H9 (cell line): ENCODE data around the gene LCTL. TPM values are rescaled to one million over a fixed set of nuclear protein-coding genes. Genes with fewer than 3 reads are reported as not detected.

ENCODE experiments used
- DNase-seq: peaks from one replicate; pipeline ENCODE4 v3.0.0-alpha.2; 2017
- H2AFZ ChIP-seq: one replicate; pipeline ENCODE4 v1.6.1; 2013; ENCODE audit warnings: mild to moderate bottlenecking, low read length, control low read depth, moderate library complexity
- H2AK5ac ChIP-seq: 2 replicates; pipeline ENCODE4 v1.6.1; 2013; ENCODE audit warnings: low read length, control low read depth, mixed read lengths; ENCODE audit not compliant: insufficient read length
- H2BK120ac ChIP-seq: one replicate; pipeline ENCODE4 v1.6.1; 2013; ENCODE audit warnings: low read depth, mild to moderate bottlenecking, low read length, control low read depth, inconsistent platforms; ENCODE audit not compliant: poor library complexity, severe bottlenecking
- H2BK12ac ChIP-seq: 2 replicates; pipeline ENCODE4 v1.6.1; 2013; ENCODE audit warnings: low read length, control low read depth, mixed read lengths, low read depth; ENCODE audit not compliant: insufficient read length
- H2BK15ac ChIP-seq: 2 replicates; pipeline ENCODE4 v1.6.1; 2013; ENCODE audit warnings: low read depth, low read length, control low read depth
- H2BK20ac ChIP-seq: one replicate; pipeline ENCODE4 v1.6.1; 2013; ENCODE audit warnings: low read depth, mild to moderate bottlenecking, low read length, control low read depth, inconsistent platforms; ENCODE audit not compliant: poor library complexity, severe bottlenecking
- H2BK5ac ChIP-seq: 2 replicates; pipeline ENCODE4 v1.6.1; 2013; ENCODE audit warnings: low read length, control low read depth, mixed read lengths; ENCODE audit not compliant: insufficient read length
- H3K14ac ChIP-seq: 2 replicates; pipeline ENCODE4 v1.6.1; 2013; ENCODE audit warnings: low read length, control low read depth; ENCODE audit not compliant: insufficient read depth
- H3K18ac ChIP-seq: 2 replicates; pipeline ENCODE4 v1.6.1; 2013; ENCODE audit warnings: low read depth, mild to moderate bottlenecking, mixed read lengths, low read length, control low read depth; ENCODE audit not compliant: insufficient read length
- H3K23ac ChIP-seq: 2 replicates; pipeline ENCODE4 v1.6.1; 2013; ENCODE audit warnings: low read length, control low read depth, mixed read lengths, low read depth; ENCODE audit not compliant: insufficient read length
- H3K23me2 ChIP-seq: 2 replicates; pipeline ENCODE4 v1.6.1; 2013; ENCODE audit warnings: low read depth, mild to moderate bottlenecking, mixed read lengths, low read length, control low read depth; ENCODE audit not compliant: insufficient read length, poor library complexity, severe bottlenecking
- H3K27ac ChIP-seq: 2 replicates; pipeline ENCODE4 v1.5.1; 2013; ENCODE audit warnings: low read length, control low read depth, mixed read lengths, low read depth; ENCODE audit not compliant: insufficient read length
- H3K27me3 ChIP-seq: 2 replicates; pipeline ENCODE4 v1.6.1; 2013; ENCODE audit warnings: low read length, control low read depth, inconsistent platforms; ENCODE audit not compliant: insufficient read depth
- H3K4ac ChIP-seq: 2 replicates; pipeline ENCODE4 v1.6.1; 2013; ENCODE audit warnings: low read depth, mild to moderate bottlenecking, control low read depth, inconsistent platforms, low read length, moderate library complexity
- H3K4me1 ChIP-seq: 2 replicates; pipeline ENCODE4 v1.6.1; 2013; ENCODE audit warnings: low read length, control low read depth, inconsistent platforms; ENCODE audit not compliant: insufficient read depth
- H3K4me2 ChIP-seq: 2 replicates; pipeline ENCODE4 v1.6.1; 2013; ENCODE audit warnings: low read length, control low read depth, mixed read lengths; ENCODE audit not compliant: insufficient read length, insufficient read depth
- H3K56ac ChIP-seq: 2 replicates; pipeline ENCODE4 v1.6.1; 2013; ENCODE audit warnings: low read depth, mild to moderate bottlenecking, mixed read lengths, low read length, control low read depth; ENCODE audit not compliant: insufficient read length
- H3K79me1 ChIP-seq: 2 replicates; pipeline ENCODE4 v1.6.1; 2013; ENCODE audit warnings: low read depth, mild to moderate bottlenecking, moderate library complexity, low read length, control low read depth, inconsistent platforms; ENCODE audit not compliant: insufficient read depth, poor library complexity, severe bottlenecking
- H3K79me2 ChIP-seq: 2 replicates; pipeline ENCODE4 v1.6.1; 2013; ENCODE audit warnings: low read length, control low read depth, inconsistent platforms; ENCODE audit not compliant: insufficient read depth
- H3K9ac ChIP-seq: 2 replicates; pipeline ENCODE4 v1.6.1; 2013; ENCODE audit warnings: low read length, control low read depth, mixed read lengths; ENCODE audit not compliant: insufficient read length; ENCODE audit errors: extremely low read depth
- H3K9me3 ChIP-seq: one replicate; pipeline ENCODE4 v1.6.1; 2013; ENCODE audit warnings: low read depth, low read length, inconsistent platforms; ENCODE audit not compliant: control insufficient read depth
- H3T11ph ChIP-seq: one replicate; pipeline ENCODE4 v1.6.1; 2013; ENCODE audit warnings: mild to moderate bottlenecking, low read length, control low read depth, inconsistent platforms
- H4K20me1 ChIP-seq: one replicate; pipeline ENCODE4 v1.6.1; 2013; ENCODE audit not compliant: control insufficient read depth, insufficient read length, insufficient read depth
- H4K5ac ChIP-seq: 2 replicates; pipeline ENCODE4 v1.6.1; 2013; ENCODE audit warnings: low read depth, mild to moderate bottlenecking, mixed read lengths, low read length, control low read depth; ENCODE audit not compliant: insufficient read length
- H4K8ac ChIP-seq: replicated peaks from 2 replicates; pipeline ENCODE4 v1.6.1; 2013; ENCODE audit warnings: low read length, control low read depth, mixed read lengths, low read depth; ENCODE audit not compliant: insufficient read length
- H4K91ac ChIP-seq: 2 replicates; pipeline ENCODE4 v1.6.1; 2013; ENCODE audit warnings: low read depth, mild to moderate bottlenecking, moderate library complexity, mixed read lengths, low read length, control low read depth; ENCODE audit not compliant: insufficient read length
- H3K27ac Mint-ChIP-seq, 3 experiments: 2 replicates in 2 of 3; 3 replicates in 1 of 3; pipeline ENCODE4 v1.8.0; 2020 to 2021; ENCODE audit warnings: mixed read lengths in 3 of 3, mild to moderate bottlenecking in 1 of 3, moderate library complexity in 1 of 3
- H3K27me3 Mint-ChIP-seq: 2 replicates; pipeline ENCODE4 v1.8.0; 2021; ENCODE audit warnings: low read depth, mild to moderate bottlenecking, moderate library complexity, mixed read lengths
- H3K36me3 Mint-ChIP-seq, 3 experiments: 2 replicates in 2 of 3; 3 replicates in 1 of 3; pipeline ENCODE4 v1.8.0; 2020 to 2021; ENCODE audit warnings: low read depth in 3 of 3, mixed read lengths in 3 of 3; ENCODE audit not compliant: insufficient read depth in 1 of 3
- H3K4me1 Mint-ChIP-seq, 2 experiments: 2 replicates each; pipeline ENCODE4 v1.8.0; 2020; ENCODE audit warnings: mixed read lengths in 2 of 2
- H3K4me3 Mint-ChIP-seq, 2 experiments: 2 replicates in 1 of 2; 3 replicates in 1 of 2; pipeline ENCODE4 v1.8.0; 2020 to 2021; ENCODE audit warnings: mild to moderate bottlenecking in 2 of 2, mixed read lengths in 2 of 2, moderate library complexity in 1 of 2
- H3K9me3 Mint-ChIP-seq, 2 experiments: 2 replicates in 1 of 2; 3 replicates in 1 of 2; pipeline ENCODE4 v1.8.0; 2020; ENCODE audit warnings: mild to moderate bottlenecking in 2 of 2, mixed read lengths in 2 of 2, moderate library complexity in 1 of 2
- CTCF ChIP-seq: fragments of 200-600 bp; sonication (generic); conservative IDR thresholded peaks from 3 replicates; pipeline ENCODE4 v1.8.0; 2021; ENCODE audit warnings: antibody characterized with exemption, mild to moderate bottlenecking
- WGBS: extraction: QIAGEN DNeasy Blood & Tissue Kit; methylation state at CpG from one replicate; pipeline ENCODE4 v1.1.7; 2013; ENCODE audit warnings: missing lambda C conversion rate, low lambda C conversion rate, mixed read lengths; ENCODE audit not compliant: insufficient read length; ENCODE audit errors: extremely low coverage; 5-methylcytosine and 5-hydroxymethylcytosine counted together
- total RNA-seq: library from RNA; stranded (reverse); gene quantifications from 2 replicates; pipeline ENCODE4 v1.2.1, GENCODE V29; 2021

The LCTL gene
- total RNA-seq, 1 experiment from 2014 or later = 2.3 TPM

- Histone ChIP-seq H3K27me3 (no peaks in the 10 kb centered on the region), H3K79me1 (no peaks in the 10 kb centered on the region), H3K23ac (no peak overlapping the region), H3T11ph (no peak overlapping the region), H4K20me1 (no peaks in the 10 kb centered on the region), H3K4me1 (no peaks in the 10 kb centered on the region; the same call in 1 of the 2 replicates), H3K23me2 (no peaks in the 10 kb centered on the region), H3K56ac (no peak overlapping the region), H2BK15ac (no peak overlapping the region), H3K27ac (no peak overlapping the region), H4K8ac (no peak overlapping the region), H2BK12ac (no peak overlapping the region), H2AFZ (no peak overlapping the region), H3K9ac (no peak overlapping the region), H3K4ac (no peak overlapping the region), H3K9me3 (no peaks in the 10 kb centered on the region), H2BK20ac (no peak overlapping the region), H3K79me2 (no peaks in the 10 kb centered on the region), H2BK120ac (no peak overlapping the region), H3K14ac (no peak overlapping the region), H3K18ac (no peak overlapping the region), H2AK5ac (no peak overlapping the region), H4K91ac (no peak overlapping the region), H4K5ac (no peak overlapping the region), H3K4me2 (no peak overlapping the region), H2BK5ac (no peak overlapping the region)
- no peak for DNase-seq
- no peak overlapping the region for H3K4me3 Mint-ChIP-seq
- TF ChIP-seq CTCF = no peak
- peaks cover 15 to 19% of the 10 kb centered on the region in 2 experiments for H3K4me1 Mint-ChIP-seq
- WGBS = no CpG with 5 or more reads among the region's 18 CpGs
- H3K27me3 Mint-ChIP-seq = no peaks in the 10 kb centered on the region
- peaks cover 0 to 19% (median 2%) of the 10 kb centered on the region in 3 experiments; a peak in 3 of 7 replicates for H3K36me3 Mint-ChIP-seq
- H3K9me3 Mint-ChIP-seq = no peaks in the 10 kb centered on the region
- H3K27ac Mint-ChIP-seq = peak overlapping the region in 1 of 3 experiments; percentile 29; a peak in 3 of 7 replicates
Observed at GRCh38 chr15:66560856-66561525, 4.8 kb downstream of the LCTL start.
